Limb (tissue), 2 donors: ENCODE results near the gene ATF3.
A peak's percentile ranks its signal among the peaks of the same experiment; 100 is the strongest.
"Not testable (repeated sequence)": the region's sequence is repeated elsewhere in the genome, so short reads cannot be mapped to it uniquely, and the experiment has no call there.

Experiments used
- DNase-seq, 2 donors: peaks; one replicate each; pipeline ENCODE4 v3.0.0-alpha.2; 2016; ENCODE audit errors: extremely low spot score in 2 of 2

Gene ATF3

GRCh38 chr1:212625781-212626450 lies 17.4 kb downstream of the ATF3 start:
- DNase-seq = peak in 1 of 2 donors; percentile 19

GRCh38 chr1:212628046-212628445 lies 19.5 kb downstream of the ATF3 start:
- DNase-seq = peak in 1 of 2 donors; percentile 16

- DNase-seq = no peak
These were observed 20.4 kb downstream of the ATF3 start for GRCh38 chr1:212628813-212629415.

- peak in 1 of 2 donors; percentile 17 for DNase-seq
These were observed 21.0 kb downstream of the ATF3 start for GRCh38 chr1:212629450-212630157.

DNA sequence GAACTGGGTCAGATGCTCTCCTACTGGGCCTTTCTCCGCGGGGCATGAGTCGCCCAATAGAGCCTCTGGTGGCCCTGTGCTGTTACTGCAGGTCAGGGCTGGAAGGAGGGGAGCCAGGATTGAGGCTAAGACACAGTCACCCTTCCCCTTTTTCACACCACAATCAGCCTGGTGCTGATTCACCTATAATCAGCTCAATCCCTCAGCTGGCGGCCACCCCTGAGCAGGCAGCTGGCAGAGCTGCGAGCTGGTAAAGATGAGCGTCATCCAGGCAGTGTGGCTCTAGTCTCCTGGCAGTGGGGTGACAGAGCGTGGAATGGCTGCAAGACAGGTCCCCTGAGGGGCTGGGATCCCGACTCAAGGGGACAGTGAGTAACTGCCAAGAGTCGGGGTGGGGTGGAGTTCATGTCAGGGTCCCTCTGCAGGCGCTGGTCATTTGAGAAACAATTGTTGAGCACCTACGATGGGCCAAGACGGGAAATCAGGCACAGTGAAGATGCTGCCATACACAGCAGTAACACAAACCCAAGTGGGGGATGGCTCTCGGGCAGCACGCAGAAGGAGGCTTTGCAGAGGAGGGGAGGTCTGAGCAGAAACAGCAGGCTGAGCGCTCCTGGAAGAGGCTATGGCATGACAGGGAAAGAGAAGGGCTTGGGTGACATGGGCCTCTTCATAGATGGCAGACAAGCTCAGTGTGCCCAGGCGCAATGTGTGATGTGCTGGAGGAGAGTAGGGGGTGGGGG lies 21.8 kb downstream of the ATF3 start:
- DNase-seq = peak in 1 of 2 donors; percentile 55

GRCh38 chr1:212633161-212633560 lies 24.6 kb downstream of the ATF3 start:
- no peak for DNase-seq

DNA sequence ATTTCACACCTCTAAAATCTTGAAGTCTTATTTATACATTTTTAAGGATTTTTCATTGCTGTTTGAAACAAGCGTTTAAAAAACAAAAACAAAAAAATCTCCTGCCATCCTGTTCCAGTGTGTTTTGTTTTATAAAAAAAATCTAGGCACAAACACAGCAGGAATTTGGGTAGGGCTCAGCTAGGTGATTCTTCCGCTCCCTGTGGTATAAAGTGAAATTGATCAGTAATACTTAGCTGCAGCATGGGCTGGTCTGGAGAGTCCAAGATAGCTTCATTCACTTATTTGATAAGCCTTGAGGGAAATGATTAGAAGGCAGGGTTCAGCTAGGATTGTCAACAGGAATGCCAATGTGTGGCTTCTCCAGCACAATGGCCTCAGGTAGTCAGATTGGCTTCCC lies 25.7 kb downstream of the ATF3 start:
- no peak for DNase-seq

- peak; percentile 58 to 62 for DNase-seq
These were observed 26.6 kb downstream of the ATF3 start for GRCh38 chr1:212635141-212635631.

- DNase-seq = no peak
These were observed 29.3 kb downstream of the ATF3 start for GRCh38 chr1:212637902-212638301.

DNA sequence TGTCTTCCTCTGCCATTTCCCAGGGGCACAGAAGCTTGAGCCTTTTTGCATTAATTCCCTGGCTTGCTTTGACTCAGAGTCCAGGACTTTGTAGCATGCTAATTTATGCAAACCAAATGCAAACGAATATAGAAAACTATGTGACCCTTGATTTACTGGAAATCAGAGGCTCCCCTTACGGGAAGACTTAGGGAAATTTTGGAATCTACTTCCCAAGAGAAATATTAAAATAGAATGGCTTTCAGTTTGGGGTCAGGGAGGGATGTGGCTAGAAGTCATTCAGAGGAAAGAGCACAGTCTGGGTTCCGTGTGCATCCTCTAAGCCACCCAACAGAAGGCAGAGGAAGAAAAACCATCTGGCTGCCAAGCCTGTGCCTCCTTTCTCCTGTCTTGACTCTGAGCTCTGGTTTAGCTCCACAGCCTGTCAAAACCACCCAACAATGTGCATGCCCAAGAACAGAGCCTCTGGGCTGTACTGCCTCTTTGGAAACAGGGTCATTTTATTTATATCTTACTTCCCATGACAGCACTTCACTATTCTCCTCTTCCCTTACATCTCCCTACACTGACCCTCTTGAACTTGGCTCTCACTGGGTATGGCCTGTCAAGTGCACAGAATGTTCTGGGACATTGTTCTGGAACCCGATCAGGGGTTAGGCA lies 30.1 kb downstream of the ATF3 start:
- DNase-seq = no peak

GRCh38 chr1:212639524-212639923 lies 31.0 kb downstream of the ATF3 start:
- not testable (repeated sequence) for DNase-seq

- no peak for DNase-seq
These were observed 31.8 kb downstream of the ATF3 start for GRCh38 chr1:212640223-212640878.

- no peak for DNase-seq
These were observed 33.4 kb downstream of the ATF3 start for GRCh38 chr1:212641956-212642355.

GRCh38 chr1:212643877-212644276 lies 35.3 kb downstream of the ATF3 start:
- DNase-seq = no peak

DNA sequence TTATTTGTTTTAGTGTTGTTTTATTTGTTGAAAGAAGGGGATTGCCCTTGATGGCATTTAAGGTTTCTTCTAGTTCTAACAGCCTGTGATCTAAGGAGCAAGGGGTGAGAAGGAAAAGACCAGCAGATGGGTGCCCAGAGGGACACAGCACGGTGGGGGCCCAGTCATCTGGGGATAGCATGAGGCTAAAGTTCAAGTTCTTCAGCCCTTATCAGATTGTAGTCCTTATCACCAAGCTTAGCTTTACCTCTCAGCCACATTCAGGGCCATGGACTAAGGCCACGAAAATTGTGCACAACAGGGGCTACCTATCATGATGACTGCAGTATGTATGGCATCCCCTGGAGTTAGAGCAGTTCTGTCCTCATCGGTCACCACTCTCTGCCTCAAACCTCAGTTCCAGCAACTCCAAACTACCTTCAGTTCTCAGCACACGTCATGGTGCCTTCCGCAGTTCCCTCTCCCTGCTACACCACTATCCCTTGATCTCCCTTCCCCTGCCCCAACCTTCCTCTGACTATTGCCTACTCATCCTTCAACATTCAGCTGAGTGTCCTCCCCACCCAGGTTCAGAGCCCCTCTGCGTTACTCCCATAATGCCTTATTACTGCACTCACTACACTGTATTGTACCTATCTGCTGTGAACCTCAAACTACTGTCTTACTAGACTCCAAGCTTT lies 36.4 kb downstream of the ATF3 start:
- no peak for DNase-seq

DNA sequence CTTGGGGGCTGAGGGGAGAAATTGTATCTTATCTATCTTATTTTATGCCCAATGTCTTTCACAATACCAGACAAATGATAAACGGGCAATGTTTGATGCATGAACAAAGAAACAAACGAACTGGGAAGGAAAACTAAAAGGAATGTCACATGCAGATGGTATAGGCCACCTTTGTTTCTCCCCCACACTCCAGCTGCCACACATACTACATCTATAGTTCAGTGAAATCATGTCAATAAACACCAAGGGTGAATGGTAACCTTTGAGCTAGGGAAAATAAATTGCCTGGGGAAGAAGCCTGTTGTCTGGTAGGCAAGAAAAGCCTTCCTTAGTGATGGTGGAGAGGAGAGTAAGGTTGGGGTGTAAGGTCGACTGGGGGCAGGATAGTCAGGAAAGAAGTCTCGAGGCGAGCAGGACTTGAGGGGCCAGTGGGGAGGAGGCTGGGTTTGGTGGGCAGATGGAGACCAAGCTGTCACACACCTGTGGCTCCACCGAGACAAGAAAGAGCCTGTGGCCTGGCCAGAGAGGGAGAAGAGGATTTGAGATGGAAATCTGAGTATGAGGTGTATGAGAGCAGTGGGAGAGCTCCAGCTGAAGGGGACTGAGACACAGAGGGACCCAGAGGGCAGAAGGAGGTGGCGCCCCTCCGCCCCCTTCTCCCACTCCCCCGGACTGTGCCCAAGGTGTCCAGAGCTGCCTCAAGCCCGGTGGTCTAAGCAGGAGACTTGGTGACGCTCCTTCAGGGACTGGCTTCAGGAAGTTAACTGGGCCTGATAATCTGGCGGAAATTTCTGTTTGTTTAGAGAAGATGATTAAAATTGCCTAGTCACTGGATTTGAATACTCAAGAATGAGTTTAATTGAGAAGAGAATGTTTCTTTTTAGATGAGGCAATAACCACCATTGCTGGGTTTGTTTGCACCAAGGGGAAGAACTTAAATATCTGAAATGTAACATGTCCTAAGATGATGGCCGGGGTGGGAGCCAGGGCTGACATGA lies 37.3 kb downstream of the ATF3 start:
- no peak for DNase-seq

DNA sequence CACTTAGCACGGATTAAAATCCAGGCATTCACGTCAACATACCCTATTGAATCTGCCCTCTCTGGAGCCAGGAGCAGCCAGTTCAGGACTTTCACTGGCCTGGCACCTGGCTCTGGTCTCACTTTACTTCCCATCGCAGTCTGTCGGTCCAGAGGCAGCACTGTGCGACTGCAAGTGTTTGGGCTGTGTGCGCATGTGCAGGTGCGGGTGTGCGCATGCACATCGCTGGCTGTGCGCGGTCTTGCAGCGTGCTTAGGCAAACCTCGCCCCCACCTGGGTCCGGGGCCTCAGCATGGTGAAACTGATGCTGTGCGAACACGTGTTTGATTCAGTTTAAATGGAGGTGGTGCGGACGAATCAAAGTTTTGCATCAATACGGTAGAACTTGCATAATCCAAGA lies 38.0 kb downstream of the ATF3 start:
- no peak for DNase-seq

GRCh38 chr1:212647004-212647403 lies 38.4 kb downstream of the ATF3 start:
- no peak for DNase-seq

- DNase-seq = no peak
These were observed 39.9 kb downstream of the ATF3 start for GRCh38 chr1:212648431-212648830.
